A549 treated with Mapracorat at 1 μM for 4 hours (cell line): ENCODE data around the gene PLA2G2D. TPM values are rescaled to one million over a fixed set of nuclear protein-coding genes. Genes with fewer than 3 reads are reported as not detected.

Experiments used
- total RNA-seq: library from RNA; stranded (reverse); fragments of 200-300 nt; extraction: Qiagen RNA extraction; gene quantifications from 5 replicates; pipeline ENCODE4 v1.2.3, GENCODE V29; 2022

Gene PLA2G2D
- not detected in 5 replicates for total RNA-seq

GRCh38 chr1:20119347-20119746, at the start of gene PLA2G2D:
Gene PLA2G2D (minus strand): TSS chr1:20119536. CDS start chr1:20119498, 38 bp downstream.

GRCh38 chr1:20138961-20139550, 19.7 kb upstream of the PLA2G2D start, which contains the start of gene PLA2G2F:
Gene PLA2G2F (plus strand): TSS chr1:20139323. CDS start chr1:20139428, 105 bp downstream.

GRCh38 chr1:20069874-20070273, 49.5 kb downstream of the PLA2G2D start, which contains the start of gene PLA2G5:
Gene PLA2G5 (plus strand): TSS chr1:20070194. CDS start chr1:20084831, 14,637 bp downstream.

Other genes with a start within 250 kb of the PLA2G2D start
- 2.5 to 3.1 TPM (median 2.6 TPM) in 5 replicates for gene OTUD3, start 237.1 kb downstream of the PLA2G2D start, total RNA-seq
- gene PLA2G2E, start 195.9 kb downstream of the PLA2G2D start, total RNA-seq = not detected in 5 replicates
- not detected in 5 replicates for gene PLA2G2A, start 139.9 kb downstream of the PLA2G2D start, total RNA-seq
- not detected in 5 replicates for gene PLA2G5, start 49.3 kb downstream of the PLA2G2D start, total RNA-seq
- not detected in 5 replicates for gene PLA2G2F, start 19.8 kb upstream of the PLA2G2D start, total RNA-seq
- gene UBXN10, start 66.6 kb upstream of the PLA2G2D start, total RNA-seq = not detected in 5 replicates
- gene PLA2G2C, start 67.0 kb upstream of the PLA2G2D start, total RNA-seq = not detected in 5 replicates
- not detected in 5 replicates for gene VWA5B1, start 171.3 kb upstream of the PLA2G2D start, total RNA-seq